HG03095 (cell line): ENCODE data around the gene POLR2L.
A peak's percentile ranks its signal among the peaks of the same experiment; 100 is the strongest.

Experiments
- ATAC-seq: cut with Tn5 transposase; IDR thresholded peaks from one replicate; pipeline ENCODE4 v1.9.1; 2021; ENCODE audit warnings: moderate library complexity; ENCODE audit not compliant: unreplicated experiment

POLR2L gene

GRCh38 chr11:842370-843002 is at the start of gene POLR2L, which contains the start of gene TSPAN4:
Gene POLR2L (minus strand): TSS chr11:842529. CDS start chr11:842508, 21 bp downstream.
Gene TSPAN4 (plus strand): TSS chr11:842852. CDS start chr11:850305, 7,453 bp downstream.
- ATAC-seq, result peak; percentile 50

- ATAC-seq, result no peak
Observed at GRCh38 chr11:890794-891540, 48.6 kb upstream of the POLR2L start.

DNA sequence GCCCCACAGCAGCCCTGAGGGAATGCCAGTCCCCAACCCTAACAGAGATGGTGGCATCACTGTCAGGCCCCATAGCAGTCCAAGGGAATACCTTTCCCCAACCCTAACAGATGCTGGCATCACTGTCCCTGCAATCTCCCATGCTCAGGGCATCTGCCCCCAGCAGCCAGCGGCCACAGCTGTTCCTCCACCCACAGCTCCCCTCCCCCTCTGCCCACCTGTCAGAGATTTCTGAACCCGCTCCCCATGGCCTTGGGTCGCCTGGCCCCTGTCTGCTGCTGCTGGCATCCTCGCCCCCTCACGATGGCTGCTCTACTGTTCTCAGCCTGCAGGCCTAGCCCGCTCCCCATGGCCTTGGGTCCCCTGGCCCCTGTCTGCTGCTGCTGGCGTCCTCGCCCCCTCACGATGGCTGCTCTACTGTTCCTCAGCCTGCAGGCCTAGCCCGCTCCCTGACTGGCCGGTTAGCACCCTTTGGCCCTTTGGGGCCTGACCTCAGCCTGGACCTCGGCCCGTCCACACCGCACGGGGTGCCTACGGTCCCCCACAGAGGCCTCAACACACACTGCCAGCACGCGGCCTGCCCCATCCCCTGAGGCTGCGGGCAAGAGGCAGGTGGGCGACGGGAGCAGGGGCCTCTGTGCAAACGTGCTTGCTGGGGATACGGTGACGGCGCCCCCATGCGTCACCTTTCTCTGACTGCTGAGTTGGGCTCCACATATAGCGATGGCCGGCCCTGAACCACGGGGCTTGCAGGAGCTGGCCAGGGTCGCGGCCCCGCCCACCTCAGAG is 47.6 kb upstream of the POLR2L start:
- no peak for ATAC-seq

GRCh38 chr11:889257-889656 is 46.9 kb upstream of the POLR2L start:
- ATAC-seq, result no peak

DNA sequence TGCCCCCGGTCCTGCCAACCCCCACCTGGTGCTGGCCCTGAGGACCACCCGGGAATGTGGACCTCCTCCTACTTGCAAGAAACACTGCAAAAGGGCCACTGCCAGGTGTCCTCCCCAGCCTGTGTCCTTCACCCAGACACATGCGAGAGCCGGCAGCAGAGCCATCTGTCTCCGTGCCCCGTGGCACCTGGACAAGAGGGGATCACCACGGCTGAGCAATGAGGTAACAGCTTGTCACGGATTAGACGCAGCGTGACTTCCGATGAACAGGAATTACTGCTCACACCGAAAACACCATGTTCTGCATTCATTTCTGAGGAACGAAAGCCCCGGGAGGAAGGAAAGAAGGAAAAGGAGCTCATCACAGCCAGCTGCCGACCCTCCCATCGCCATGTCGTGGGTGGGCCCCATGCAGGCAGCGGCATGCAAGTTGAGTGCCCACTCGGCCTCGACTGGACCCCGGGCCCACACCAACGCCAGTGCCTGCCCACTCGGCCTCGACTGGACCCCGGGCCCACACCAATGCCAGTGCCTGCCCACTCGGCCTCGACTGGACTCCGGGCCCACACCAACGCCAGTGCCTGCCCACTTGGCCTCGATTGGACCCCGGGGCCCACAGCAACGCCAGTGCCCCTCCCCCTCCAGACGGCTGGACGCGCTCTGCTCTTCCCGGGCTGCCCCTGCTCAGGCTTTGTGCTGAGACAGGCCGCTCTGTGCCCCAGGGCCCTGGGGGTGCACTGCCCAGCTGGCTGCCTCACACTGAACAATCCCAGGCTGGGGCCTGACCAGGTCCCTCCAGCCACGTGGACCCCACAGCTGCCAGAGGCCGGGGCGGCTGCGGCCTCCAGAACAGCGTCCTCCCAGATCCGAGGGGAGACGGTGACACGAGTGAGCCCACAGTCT is 46.2 kb upstream of the POLR2L start:
- no peak for ATAC-seq

DNA sequence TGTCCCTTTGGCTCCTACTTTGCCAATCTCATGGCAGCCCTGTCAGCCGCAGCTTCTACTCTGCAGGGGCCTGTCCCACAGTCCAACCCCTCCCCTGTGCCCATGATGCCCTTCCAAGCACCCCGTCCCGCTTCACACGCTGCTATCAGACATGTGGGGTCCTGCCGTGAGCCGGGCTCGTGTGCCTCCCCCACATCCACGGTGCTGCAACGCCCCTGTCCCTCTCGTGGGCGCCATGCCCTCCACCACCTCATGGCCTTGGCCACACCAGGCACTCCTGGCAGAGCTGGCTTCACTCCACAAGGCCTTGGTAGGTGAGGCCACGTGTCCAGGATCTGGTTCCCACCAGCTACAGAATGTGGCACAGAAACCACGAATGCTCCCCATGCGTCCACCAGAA is 45.3 kb upstream of the POLR2L start:
- no peak for ATAC-seq

- ATAC-seq, result no peak
Observed at GRCh38 chr11:886568-886967, 44.2 kb upstream of the POLR2L start.

- ATAC-seq, result no peak
Observed at GRCh38 chr11:884578-885070, 42.3 kb upstream of the POLR2L start.

DNA sequence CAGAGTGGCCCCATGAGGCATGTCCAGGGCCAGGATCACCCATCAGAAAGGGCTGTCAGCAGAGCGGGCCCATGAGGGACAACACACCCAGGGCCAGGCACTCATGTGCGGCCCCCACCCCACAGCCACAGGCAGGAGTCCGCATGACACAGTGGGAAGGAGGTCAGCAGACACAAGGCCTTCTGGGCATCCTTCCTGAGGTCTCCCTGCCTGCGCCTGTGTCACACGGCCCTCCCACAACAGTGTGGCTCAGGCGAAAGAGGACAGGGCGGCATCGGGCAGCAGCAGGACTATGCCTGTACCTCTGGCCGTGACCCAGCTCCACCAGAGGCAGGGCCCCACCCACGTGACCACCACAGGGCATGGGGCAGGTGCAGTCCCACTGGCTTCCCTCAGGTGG is 41.2 kb upstream of the POLR2L start:
- no peak for ATAC-seq

- ATAC-seq, result no peak
Observed at GRCh38 chr11:882596-882995, 40.3 kb upstream of the POLR2L start.

DNA sequence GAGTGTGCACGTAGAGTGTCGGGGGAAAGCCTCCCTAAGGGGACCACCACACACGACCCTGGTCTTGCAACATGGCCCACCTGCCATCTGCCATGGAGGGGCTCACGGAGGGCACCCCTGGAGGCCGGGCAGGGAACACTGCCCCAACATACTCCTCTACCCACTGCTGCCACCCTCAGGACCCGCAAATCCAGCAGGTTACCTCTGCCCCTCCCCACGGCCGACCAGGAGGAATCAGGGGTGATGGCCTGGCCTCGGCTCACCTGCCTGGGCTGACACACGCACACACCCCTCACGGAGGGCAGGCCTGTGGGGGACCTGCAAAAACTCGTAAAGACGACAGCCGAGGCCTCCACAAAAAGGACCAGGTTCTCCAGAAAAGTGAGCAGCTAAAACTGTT is 38.1 kb upstream of the POLR2L start:
- no peak for ATAC-seq

GRCh38 chr11:877565-877964 is 35.2 kb upstream of the POLR2L start:
- ATAC-seq, result no peak

DNA sequence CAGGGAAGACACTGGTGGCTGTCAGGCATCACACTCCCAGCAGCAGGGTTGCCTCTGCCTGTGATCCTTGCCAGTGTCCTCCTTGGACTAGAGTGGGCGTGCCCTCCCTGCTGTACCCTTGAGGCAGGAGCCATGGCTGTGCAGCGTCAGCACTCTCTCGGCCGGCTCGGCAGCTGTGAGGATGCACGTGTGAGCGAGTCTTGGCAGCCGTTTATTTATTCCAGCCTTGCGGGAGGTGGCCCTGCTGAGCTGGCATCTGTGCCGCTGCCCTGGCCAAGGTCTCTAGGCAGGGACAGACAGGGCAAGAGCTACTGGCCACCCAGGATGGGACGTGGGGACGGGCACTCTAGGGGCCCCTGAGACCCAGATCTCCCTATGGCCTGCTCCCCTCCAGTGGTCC is 34.2 kb upstream of the POLR2L start:
- no peak for ATAC-seq

GRCh38 chr11:875769-876301 is 33.5 kb upstream of the POLR2L start:
- ATAC-seq, result no peak

DNA sequence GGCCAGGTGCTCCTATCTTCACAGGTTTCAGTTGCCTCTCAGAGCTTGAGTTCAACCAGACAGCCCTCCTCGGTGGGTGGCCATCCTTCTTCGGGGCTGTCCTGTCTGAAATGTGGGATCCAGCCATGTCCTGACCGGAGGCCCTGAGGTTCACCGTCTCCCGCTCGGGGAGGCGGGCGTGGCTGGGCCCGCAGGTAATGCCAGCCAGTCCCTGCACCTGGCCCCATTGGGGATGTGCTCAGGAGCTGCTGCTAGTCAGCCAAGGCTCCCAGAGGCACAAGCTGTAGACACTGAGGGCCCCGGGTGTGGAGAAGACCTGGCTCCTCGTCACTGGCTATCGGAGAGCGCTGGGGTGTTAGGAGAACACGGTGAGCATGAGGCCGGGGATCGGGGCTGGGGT is 32.9 kb upstream of the POLR2L start:
- no peak for ATAC-seq

DNA sequence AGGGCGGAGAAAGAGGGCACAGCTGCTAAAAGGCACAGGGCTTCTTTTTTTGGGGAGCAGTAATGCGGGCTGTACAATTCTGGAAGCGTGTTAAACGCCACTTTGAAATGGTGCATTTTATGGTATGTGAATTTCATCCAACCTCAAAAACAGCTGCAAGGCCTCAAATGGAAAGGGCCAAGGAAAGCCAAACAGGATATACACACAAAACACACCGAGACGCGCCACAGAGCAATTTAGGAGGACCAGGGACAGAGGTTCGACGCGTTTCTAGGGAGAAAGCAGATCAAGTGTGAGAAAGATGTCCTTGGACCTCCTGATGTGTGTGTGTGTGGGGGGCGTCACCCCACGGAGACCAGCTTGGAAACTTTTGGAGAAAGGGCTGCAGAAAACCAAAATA is 31.4 kb upstream of the POLR2L start:
- ATAC-seq, result no peak

GRCh38 chr11:872799-873198 is 30.5 kb upstream of the POLR2L start:
- ATAC-seq, result no peak

- ATAC-seq, result no peak
Observed at GRCh38 chr11:871472-871871, 29.1 kb upstream of the POLR2L start.

- no peak for ATAC-seq
Observed at GRCh38 chr11:870418-870817, 28.1 kb upstream of the POLR2L start.

DNA sequence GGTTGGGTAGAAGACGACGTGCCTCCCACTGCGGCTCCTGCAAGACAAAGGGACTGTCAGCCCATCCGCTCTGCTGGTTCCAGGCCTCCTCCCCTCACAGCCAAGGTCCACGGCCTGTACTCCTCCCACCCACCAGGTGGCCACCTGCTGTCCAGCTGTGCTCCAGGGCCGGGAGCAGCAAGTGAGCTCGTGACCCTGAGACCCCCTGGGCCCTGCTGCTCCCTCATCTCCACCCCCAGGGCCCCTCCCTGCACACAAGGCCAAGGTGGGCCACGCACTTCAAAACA is 27.7 kb upstream of the POLR2L start:
- ATAC-seq, result no peak
